ENCODE measurements around the gene PUS1.

Gene PUS1

GRCh38 chr12:131911851-131912477, 17.1 kb upstream of the PUS1 start:
- Histone ChIP-seq H3K9ac (ENCODE audit: low read depth, low read length, poor library complexity, severe bottlenecking) (no peak overlapping the region), H3K4me1 (ENCODE audit: insufficient read depth, low read length, poor library complexity, severe bottlenecking) (no peaks in the 10 kb centered on the region), H3F3A (ENCODE audit: low read depth) (no peaks in the 10 kb centered on the region), H3K36me3 (ENCODE audit: insufficient read depth, low read length) (peaks cover 74% of the 10 kb centered on the region; the same call in 1 of the 2 replicates), H3K9me3 (ENCODE audit: insufficient read depth, low read depth, low read length) (no peaks in the 10 kb centered on the region), H3K27me3 (ENCODE audit: insufficient read depth, low read length, poor library complexity, severe bottlenecking) (no peaks in the 10 kb centered on the region), H3K4me3 (ENCODE audit: low read length, poor library complexity, severe bottlenecking) (no peak overlapping the region), H3K79me2 (ENCODE audit: insufficient read depth, low read length) (no peaks in the 10 kb centered on the region), H4K20me1 (ENCODE audit: insufficient read depth, low read length, poor library complexity, severe bottlenecking) (no peaks in the 10 kb centered on the region), H3K9me2 (replicated peaks; ENCODE audit: low read depth, low read length) (no peaks in the 10 kb centered on the region), H2AFZ (ENCODE audit: low read length) (no peak overlapping the region), H3K4me2 (ENCODE audit: low read depth, low read length, poor library complexity, severe bottlenecking) (no peak overlapping the region)
- TF ChIP-seq, protein P1, sequence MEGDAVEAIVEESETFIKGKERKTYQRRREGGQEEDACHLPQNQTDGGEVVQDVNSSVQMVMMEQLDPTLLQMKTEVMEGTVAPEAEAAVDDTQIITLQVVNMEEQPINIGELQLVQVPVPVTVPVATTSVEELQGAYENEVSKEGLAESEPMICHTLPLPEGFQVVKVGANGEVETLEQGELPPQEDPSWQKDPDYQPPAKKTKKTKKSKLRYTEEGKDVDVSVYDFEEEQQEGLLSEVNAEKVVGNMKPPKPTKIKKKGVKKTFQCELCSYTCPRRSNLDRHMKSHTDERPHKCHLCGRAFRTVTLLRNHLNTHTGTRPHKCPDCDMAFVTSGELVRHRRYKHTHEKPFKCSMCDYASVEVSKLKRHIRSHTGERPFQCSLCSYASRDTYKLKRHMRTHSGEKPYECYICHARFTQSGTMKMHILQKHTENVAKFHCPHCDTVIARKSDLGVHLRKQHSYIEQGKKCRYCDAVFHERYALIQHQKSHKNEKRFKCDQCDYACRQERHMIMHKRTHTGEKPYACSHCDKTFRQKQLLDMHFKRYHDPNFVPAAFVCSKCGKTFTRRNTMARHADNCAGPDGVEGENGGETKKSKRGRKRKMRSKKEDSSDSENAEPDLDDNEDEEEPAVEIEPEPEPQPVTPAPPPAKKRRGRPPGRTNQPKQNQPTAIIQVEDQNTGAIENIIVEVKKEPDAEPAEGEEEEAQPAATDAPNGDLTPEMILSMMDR (conservative IDR thresholded peaks at IDR 0.05; ENCODE audit: low read length): no peak
- TF ChIP-seq EZH2phosphoT487 (IDR thresholded peaks at IDR 0.05; ENCODE audit: borderline replicate concordance): no peak

GRCh38 chr12:131912518-131913274, 16.4 kb upstream of the PUS1 start:
- H4K20me1 ChIP-seq (ENCODE audit: insufficient read depth, low read length, poor library complexity, severe bottlenecking): no peaks in the 10 kb centered on the region
- no peaks in the 10 kb centered on the region for H3K79me2 ChIP-seq (ENCODE audit: insufficient read depth, low read length)
- no peak overlapping the region for H3K9ac ChIP-seq (ENCODE audit: low read depth, low read length, poor library complexity, severe bottlenecking)
- no peaks in the 10 kb centered on the region for H3K9me2 ChIP-seq (replicated peaks; ENCODE audit: low read depth, low read length)
- no peaks in the 10 kb centered on the region for H3K9me3 ChIP-seq (ENCODE audit: insufficient read depth, low read depth, low read length)
- H3K4me2 ChIP-seq (ENCODE audit: low read depth, low read length, poor library complexity, severe bottlenecking): no peak overlapping the region
- no peaks in the 10 kb centered on the region for H3K27me3 ChIP-seq (ENCODE audit: insufficient read depth, low read length, poor library complexity, severe bottlenecking)
- no peak overlapping the region for H3K4me3 ChIP-seq (ENCODE audit: low read length, poor library complexity, severe bottlenecking)
- no peaks in the 10 kb centered on the region for H3F3A ChIP-seq (ENCODE audit: low read depth)
- TF ChIP-seq EZH2phosphoT487 (IDR thresholded peaks at IDR 0.05; ENCODE audit: borderline replicate concordance): no peak
- TF ChIP-seq, protein P1 (conservative IDR thresholded peaks at IDR 0.05; ENCODE audit: low read length): no peak
- H3K36me3 ChIP-seq (ENCODE audit: insufficient read depth, low read length): peaks cover 74% of the 10 kb centered on the region; the same call in 1 of the 2 replicates
- H3K4me1 ChIP-seq (ENCODE audit: insufficient read depth, low read length, poor library complexity, severe bottlenecking): no peaks in the 10 kb centered on the region
- H2AFZ ChIP-seq (ENCODE audit: low read length): no peak overlapping the region

DNA sequence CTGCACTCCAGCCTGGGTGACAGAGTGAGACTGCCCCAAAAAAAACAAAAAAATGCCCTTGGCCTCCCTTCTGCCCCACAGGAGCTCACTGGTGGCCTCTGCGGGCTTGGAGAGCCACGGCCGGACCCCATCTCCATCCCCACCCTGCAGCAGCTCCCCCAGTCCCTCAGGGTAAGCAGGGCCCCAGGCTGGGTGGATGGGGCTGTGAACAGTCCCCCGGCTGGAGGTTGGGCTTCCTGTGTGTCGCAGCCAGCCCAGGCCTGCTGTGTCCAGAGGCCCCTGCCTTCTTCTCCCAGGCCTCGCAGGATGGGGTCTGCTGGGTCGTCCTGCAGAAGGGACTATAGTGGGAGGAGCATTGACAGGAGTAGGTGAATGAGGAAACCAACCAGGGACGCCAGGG, 15.4 kb upstream of the PUS1 start:
- no peaks in the 10 kb centered on the region for H3K9me2 ChIP-seq (replicated peaks; ENCODE audit: low read depth, low read length)
- H3F3A ChIP-seq (ENCODE audit: low read depth): no peaks in the 10 kb centered on the region
- H3K4me1 ChIP-seq (ENCODE audit: insufficient read depth, low read length, poor library complexity, severe bottlenecking): no peaks in the 10 kb centered on the region
- TF ChIP-seq EZH2phosphoT487 (IDR thresholded peaks at IDR 0.05; ENCODE audit: borderline replicate concordance): no peak
- TF ChIP-seq, protein P1 (conservative IDR thresholded peaks at IDR 0.05; ENCODE audit: low read length): no peak
- no peak overlapping the region for H2AFZ ChIP-seq (ENCODE audit: low read length)
- no peak overlapping the region for H3K4me3 ChIP-seq (ENCODE audit: low read length, poor library complexity, severe bottlenecking)
- no peaks in the 10 kb centered on the region for H3K27me3 ChIP-seq (ENCODE audit: insufficient read depth, low read length, poor library complexity, severe bottlenecking)
- H3K9me3 ChIP-seq (ENCODE audit: insufficient read depth, low read depth, low read length): no peaks in the 10 kb centered on the region
- H3K79me2 ChIP-seq (ENCODE audit: insufficient read depth, low read length): no peaks in the 10 kb centered on the region
- H3K36me3 ChIP-seq (ENCODE audit: insufficient read depth, low read length): peaks cover 72% of the 10 kb centered on the region; the same call in 1 of the 2 replicates
- H3K4me2 ChIP-seq (ENCODE audit: low read depth, low read length, poor library complexity, severe bottlenecking): no peak overlapping the region
- H3K9ac ChIP-seq (ENCODE audit: low read depth, low read length, poor library complexity, severe bottlenecking): no peak overlapping the region
- no peaks in the 10 kb centered on the region for H4K20me1 ChIP-seq (ENCODE audit: insufficient read depth, low read length, poor library complexity, severe bottlenecking)

Data from Loucy (cell line).